Upper lobe of left lung (tissue), 4 donors: ENCODE results near the gene IGF2R.

Experiments used
- POLR2A ChIP-seq, 4 donors: fragments of 450-650 bp; IDR thresholded peaks; one replicate each; pipeline ENCODE4 v1.5.1; 2016 to 2017; ENCODE audit warnings: antibody characterized with exemption in 4 of 4, mild to moderate bottlenecking in 2 of 4
- TF ChIP-seq, protein P1 (sequence below), 6 experiments: fragments of 450-650 bp in 4 of 6; fragments of 200-600 bp in 2 of 6; sonication (generic) in 2 of 6; IDR thresholded peaks; one replicate each; pipeline ENCODE4 v1.5.1; 2016 to 2019; ENCODE audit warnings: antibody characterized with exemption in 6 of 6

DNA sequence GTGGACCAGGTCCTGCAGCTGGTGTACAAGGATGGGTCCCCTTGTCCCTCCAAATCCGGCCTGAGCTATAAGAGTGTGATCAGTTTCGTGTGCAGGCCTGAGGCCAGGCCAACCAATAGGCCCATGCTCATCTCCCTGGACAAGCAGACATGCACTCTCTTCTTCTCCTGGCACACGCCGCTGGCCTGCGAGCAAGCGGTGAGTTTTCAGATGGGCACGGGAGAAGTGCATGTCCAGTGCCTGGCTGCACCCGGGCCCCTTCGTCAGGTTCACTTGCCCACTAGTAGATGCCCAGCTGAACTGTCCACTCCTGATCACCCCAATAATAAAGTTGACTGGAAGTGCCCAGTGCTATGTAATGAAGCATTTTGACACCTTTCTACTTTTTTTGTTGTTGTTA, 104.4 kb downstream of the IGF2R start:
- TF ChIP-seq POLR2A (IDR thresholded peaks at IDR 0.05) = no peak
- TF ChIP-seq, protein P1, sequence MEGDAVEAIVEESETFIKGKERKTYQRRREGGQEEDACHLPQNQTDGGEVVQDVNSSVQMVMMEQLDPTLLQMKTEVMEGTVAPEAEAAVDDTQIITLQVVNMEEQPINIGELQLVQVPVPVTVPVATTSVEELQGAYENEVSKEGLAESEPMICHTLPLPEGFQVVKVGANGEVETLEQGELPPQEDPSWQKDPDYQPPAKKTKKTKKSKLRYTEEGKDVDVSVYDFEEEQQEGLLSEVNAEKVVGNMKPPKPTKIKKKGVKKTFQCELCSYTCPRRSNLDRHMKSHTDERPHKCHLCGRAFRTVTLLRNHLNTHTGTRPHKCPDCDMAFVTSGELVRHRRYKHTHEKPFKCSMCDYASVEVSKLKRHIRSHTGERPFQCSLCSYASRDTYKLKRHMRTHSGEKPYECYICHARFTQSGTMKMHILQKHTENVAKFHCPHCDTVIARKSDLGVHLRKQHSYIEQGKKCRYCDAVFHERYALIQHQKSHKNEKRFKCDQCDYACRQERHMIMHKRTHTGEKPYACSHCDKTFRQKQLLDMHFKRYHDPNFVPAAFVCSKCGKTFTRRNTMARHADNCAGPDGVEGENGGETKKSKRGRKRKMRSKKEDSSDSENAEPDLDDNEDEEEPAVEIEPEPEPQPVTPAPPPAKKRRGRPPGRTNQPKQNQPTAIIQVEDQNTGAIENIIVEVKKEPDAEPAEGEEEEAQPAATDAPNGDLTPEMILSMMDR (IDR thresholded peaks at IDR 0.05) = no peak
